ENCODE results near the gene IRF8. TPM values are rescaled to one million over a fixed set of nuclear protein-coding genes. Genes with fewer than 3 reads are reported as not detected.

Gene IRF8
- total and polyA plus RNA-seq, 2 donors (not counting 1 experiment from before 2014, with no cell fraction given), result 0.14 TPM; not detected in 1

- TF ChIP-seq EZH2 (IDR thresholded peaks at IDR 0.05; ENCODE audit: low read length, missing control alignments), result no peak
- TF ChIP-seq, protein P1, sequence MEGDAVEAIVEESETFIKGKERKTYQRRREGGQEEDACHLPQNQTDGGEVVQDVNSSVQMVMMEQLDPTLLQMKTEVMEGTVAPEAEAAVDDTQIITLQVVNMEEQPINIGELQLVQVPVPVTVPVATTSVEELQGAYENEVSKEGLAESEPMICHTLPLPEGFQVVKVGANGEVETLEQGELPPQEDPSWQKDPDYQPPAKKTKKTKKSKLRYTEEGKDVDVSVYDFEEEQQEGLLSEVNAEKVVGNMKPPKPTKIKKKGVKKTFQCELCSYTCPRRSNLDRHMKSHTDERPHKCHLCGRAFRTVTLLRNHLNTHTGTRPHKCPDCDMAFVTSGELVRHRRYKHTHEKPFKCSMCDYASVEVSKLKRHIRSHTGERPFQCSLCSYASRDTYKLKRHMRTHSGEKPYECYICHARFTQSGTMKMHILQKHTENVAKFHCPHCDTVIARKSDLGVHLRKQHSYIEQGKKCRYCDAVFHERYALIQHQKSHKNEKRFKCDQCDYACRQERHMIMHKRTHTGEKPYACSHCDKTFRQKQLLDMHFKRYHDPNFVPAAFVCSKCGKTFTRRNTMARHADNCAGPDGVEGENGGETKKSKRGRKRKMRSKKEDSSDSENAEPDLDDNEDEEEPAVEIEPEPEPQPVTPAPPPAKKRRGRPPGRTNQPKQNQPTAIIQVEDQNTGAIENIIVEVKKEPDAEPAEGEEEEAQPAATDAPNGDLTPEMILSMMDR (conservative IDR thresholded peaks at IDR 0.05 in 1 of 2, IDR thresholded peaks at IDR 0.05 in 1 of 2; ENCODE audit: low read depth in 1 of 2, low read length in 2 of 2), result no peak
- no peak overlapping the region for H3K27ac ChIP-seq (ENCODE audit: insufficient read depth, low read length)
- no peaks in the 10 kb centered on the region for H3K36me3 ChIP-seq (ENCODE audit: control insufficient read depth, insufficient read depth, low read length)
- no peak overlapping the region for H3K4me2 ChIP-seq (ENCODE audit: extremely low read depth, insufficient read depth, low read length)
- H3K27me3 ChIP-seq (ENCODE audit: control insufficient read depth, insufficient read depth, low read length), result peaks cover 23% of the 10 kb centered on the region
- H3K9me3 ChIP-seq (ENCODE audit: control insufficient read depth, insufficient read depth, low read depth, low read length), result no peaks in the 10 kb centered on the region
- DNase-seq (ENCODE audit: low read depth in 2 of 2), result no peak
- H4K20me1 ChIP-seq (ENCODE audit: control insufficient read depth, extremely low read depth, insufficient read depth, low read length), result no peaks in the 10 kb centered on the region
- H3K79me2 ChIP-seq (ENCODE audit: control insufficient read depth, insufficient read depth, low read length), result no peaks in the 10 kb centered on the region
- no peaks in the 10 kb centered on the region for H3K4me1 ChIP-seq (ENCODE audit: control insufficient read depth, extremely low read depth, insufficient read depth, low read length)
- H3K4me3 ChIP-seq (replicated peaks in 1 of 4; ENCODE audit: control extremely low read depth in 1 of 4, insufficient read depth in 1 of 4, low read depth in 3 of 4, low read length in 4 of 4), result no peak overlapping the region
- no peak overlapping the region for H2AFZ ChIP-seq (ENCODE audit: low read length)
- H3K9ac ChIP-seq (ENCODE audit: insufficient read depth, low read length), result no peak overlapping the region
These were observed 15.1 kb upstream of the IRF8 start for GRCh38 chr16:85883813-85884212.

DNA sequence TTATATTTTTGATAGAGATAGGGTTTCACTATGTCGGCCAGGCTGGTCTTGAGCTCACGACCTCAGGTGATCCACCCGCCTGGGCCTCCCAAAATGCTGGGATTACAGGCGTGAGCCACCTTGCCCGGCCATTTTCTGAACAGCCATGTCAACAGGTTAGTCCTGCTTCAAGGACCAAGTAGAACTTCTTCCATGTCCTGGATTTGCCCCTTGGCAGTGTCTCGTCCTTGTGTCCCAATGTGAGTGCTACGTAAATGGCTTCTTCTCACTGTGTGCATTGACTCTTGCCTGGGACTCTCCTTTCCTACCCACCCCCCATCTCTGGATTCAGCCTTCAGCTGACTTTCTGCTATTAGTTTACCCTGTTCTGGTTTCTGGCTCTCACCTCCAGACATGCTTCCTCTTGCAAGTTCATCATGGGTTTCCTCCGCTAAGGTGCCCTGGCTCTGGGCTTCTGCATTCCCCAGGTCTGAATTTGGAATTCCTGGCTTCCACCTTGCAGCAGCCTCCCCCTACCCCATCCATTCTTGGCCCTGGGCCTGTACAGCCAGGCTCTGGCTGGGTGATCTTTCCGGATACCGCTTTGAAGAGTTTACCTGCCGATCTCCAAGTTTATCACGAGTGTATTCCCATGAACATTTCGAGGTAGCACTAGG is 14.0 kb upstream of the IRF8 start:
- H3K36me3 ChIP-seq (ENCODE audit: control insufficient read depth, insufficient read depth, low read length), result no peaks in the 10 kb centered on the region
- no peak overlapping the region for H3K4me3 ChIP-seq (replicated peaks in 1 of 4; ENCODE audit: control extremely low read depth in 1 of 4, insufficient read depth in 1 of 4, low read depth in 3 of 4, low read length in 4 of 4)
- H3K4me2 ChIP-seq (ENCODE audit: extremely low read depth, insufficient read depth, low read length), result no peak overlapping the region
- TF ChIP-seq EZH2 (IDR thresholded peaks at IDR 0.05; ENCODE audit: low read length, missing control alignments), result no peak
- TF ChIP-seq, protein P1 (conservative IDR thresholded peaks at IDR 0.05 in 1 of 2, IDR thresholded peaks at IDR 0.05 in 1 of 2; ENCODE audit: low read depth in 1 of 2, low read length in 2 of 2), result no peak
- no peaks in the 10 kb centered on the region for H3K9me3 ChIP-seq (ENCODE audit: control insufficient read depth, insufficient read depth, low read depth, low read length)
- H3K79me2 ChIP-seq (ENCODE audit: control insufficient read depth, insufficient read depth, low read length), result no peaks in the 10 kb centered on the region
- H3K27ac ChIP-seq (ENCODE audit: insufficient read depth, low read length), result no peak overlapping the region
- peaks cover 23% of the 10 kb centered on the region for H3K27me3 ChIP-seq (ENCODE audit: control insufficient read depth, insufficient read depth, low read length)
- no peaks in the 10 kb centered on the region for H3K4me1 ChIP-seq (ENCODE audit: control insufficient read depth, extremely low read depth, insufficient read depth, low read length)
- no peaks in the 10 kb centered on the region for H4K20me1 ChIP-seq (ENCODE audit: control insufficient read depth, extremely low read depth, insufficient read depth, low read length)
- no peak overlapping the region for H3K9ac ChIP-seq (ENCODE audit: insufficient read depth, low read length)
- H2AFZ ChIP-seq (ENCODE audit: low read length), result no peak overlapping the region
- DNase-seq (ENCODE audit: low read depth in 2 of 2), result no peak

DNA sequence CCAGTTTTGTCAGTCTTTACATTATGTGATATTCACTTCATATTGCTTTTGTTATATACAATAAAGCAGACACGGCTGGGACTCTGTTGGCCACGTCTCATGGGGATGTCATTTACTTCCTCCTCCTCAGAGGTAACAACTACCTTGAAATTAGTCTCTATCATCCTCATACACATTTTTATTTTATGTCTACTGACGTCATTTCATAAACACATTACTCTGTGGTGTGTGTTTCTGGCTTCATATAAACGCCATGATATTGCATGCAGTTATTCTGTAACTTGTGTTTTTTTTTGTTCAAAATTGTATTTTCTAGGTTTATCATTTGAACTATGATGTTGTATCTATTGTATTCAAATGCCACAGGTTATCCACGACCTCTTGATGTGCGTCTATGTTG is 13.4 kb upstream of the IRF8 start:
- H3K27me3 ChIP-seq (ENCODE audit: control insufficient read depth, insufficient read depth, low read length), result peaks cover 23% of the 10 kb centered on the region
- no peak for DNase-seq (ENCODE audit: low read depth in 2 of 2)
- no peak overlapping the region for H3K9ac ChIP-seq (ENCODE audit: insufficient read depth, low read length)
- no peak overlapping the region for H3K4me2 ChIP-seq (ENCODE audit: extremely low read depth, insufficient read depth, low read length)
- H3K4me1 ChIP-seq (ENCODE audit: control insufficient read depth, extremely low read depth, insufficient read depth, low read length), result no peaks in the 10 kb centered on the region
- no peaks in the 10 kb centered on the region for H3K36me3 ChIP-seq (ENCODE audit: control insufficient read depth, insufficient read depth, low read length)
- no peaks in the 10 kb centered on the region for H4K20me1 ChIP-seq (ENCODE audit: control insufficient read depth, extremely low read depth, insufficient read depth, low read length)
- H3K79me2 ChIP-seq (ENCODE audit: control insufficient read depth, insufficient read depth, low read length), result no peaks in the 10 kb centered on the region
- H3K4me3 ChIP-seq (replicated peaks in 1 of 4; ENCODE audit: control extremely low read depth in 1 of 4, insufficient read depth in 1 of 4, low read depth in 3 of 4, low read length in 4 of 4), result no peak overlapping the region
- H3K9me3 ChIP-seq (ENCODE audit: control insufficient read depth, insufficient read depth, low read depth, low read length), result no peaks in the 10 kb centered on the region
- no peak overlapping the region for H2AFZ ChIP-seq (ENCODE audit: low read length)
- TF ChIP-seq, protein P1 (conservative IDR thresholded peaks at IDR 0.05 in 1 of 2, IDR thresholded peaks at IDR 0.05 in 1 of 2; ENCODE audit: low read depth in 1 of 2, low read length in 2 of 2), result no peak
- TF ChIP-seq EZH2 (IDR thresholded peaks at IDR 0.05; ENCODE audit: low read length, missing control alignments), result no peak
- no peak overlapping the region for H3K27ac ChIP-seq (ENCODE audit: insufficient read depth, low read length)
